ENCODE data around the gene CTNS.

The CTNS gene

GRCh38 chr17:3635474-3636153 lies 946 bp upstream of the CTNS start:
- no peak for DNase-seq (ENCODE audit: low read depth)
- TF ChIP-seq CTCF (IDR thresholded peaks at IDR 0.05; ENCODE audit: insufficient read depth, low read depth, low read length, missing control alignments): no peak
- H3K4me3 ChIP-seq (ENCODE audit: low read length): peak overlapping the region; percentile 78

- no peak for TF ChIP-seq CTCF (IDR thresholded peaks at IDR 0.05; ENCODE audit: insufficient read depth, low read depth, low read length, missing control alignments)
- no peak for DNase-seq (ENCODE audit: low read depth)
- peak overlapping the region; percentile 78 for H3K4me3 ChIP-seq (ENCODE audit: low read length)
Measured at GRCh38 chr17:3636908-3637373, 381 bp downstream of the CTNS start.

- DNase-seq (ENCODE audit: low read depth): no peak
- H3K4me3 ChIP-seq (ENCODE audit: low read length): no peak overlapping the region
- no peak for TF ChIP-seq CTCF (IDR thresholded peaks at IDR 0.05; ENCODE audit: insufficient read depth, low read depth, low read length, missing control alignments)
Measured at GRCh38 chr17:3639981-3640596, 3.5 kb downstream of the CTNS start.

- no peak for TF ChIP-seq CTCF (IDR thresholded peaks at IDR 0.05; ENCODE audit: insufficient read depth, low read depth, low read length, missing control alignments)
- DNase-seq (ENCODE audit: low read depth): no peak
- no peak overlapping the region for H3K4me3 ChIP-seq (ENCODE audit: low read length)
Measured at GRCh38 chr17:3641014-3641413, 4.5 kb downstream of the CTNS start.

- no peak overlapping the region for H3K4me3 ChIP-seq (ENCODE audit: low read length)
- DNase-seq (ENCODE audit: low read depth): no peak
- no peak for TF ChIP-seq CTCF (IDR thresholded peaks at IDR 0.05; ENCODE audit: insufficient read depth, low read depth, low read length, missing control alignments)
Measured at GRCh38 chr17:3641717-3642486, 5.3 kb downstream of the CTNS start.

- no peak for TF ChIP-seq CTCF (IDR thresholded peaks at IDR 0.05; ENCODE audit: insufficient read depth, low read depth, low read length, missing control alignments)
- DNase-seq (ENCODE audit: low read depth): no peak
- H3K4me3 ChIP-seq (ENCODE audit: low read length): no peak overlapping the region
Measured at GRCh38 chr17:3643889-3644349, 7.4 kb downstream of the CTNS start.

Measured in epithelial cell of esophagus (primary cell).